NOMO-1 treated with DMSO at 0.1 percent for 48 hours (cell line): Measurements from ENCODE around the gene PLEK.
A peak's percentile ranks its signal among the peaks of the same experiment; 100 is the strongest.

Experiments used
- DNase-seq: peaks from one replicate; lab custom pipeline; 2025; ENCODE audit not compliant: unreplicated experiment; lab: John Stamatoyannopoulos, UW

The PLEK gene

DNA sequence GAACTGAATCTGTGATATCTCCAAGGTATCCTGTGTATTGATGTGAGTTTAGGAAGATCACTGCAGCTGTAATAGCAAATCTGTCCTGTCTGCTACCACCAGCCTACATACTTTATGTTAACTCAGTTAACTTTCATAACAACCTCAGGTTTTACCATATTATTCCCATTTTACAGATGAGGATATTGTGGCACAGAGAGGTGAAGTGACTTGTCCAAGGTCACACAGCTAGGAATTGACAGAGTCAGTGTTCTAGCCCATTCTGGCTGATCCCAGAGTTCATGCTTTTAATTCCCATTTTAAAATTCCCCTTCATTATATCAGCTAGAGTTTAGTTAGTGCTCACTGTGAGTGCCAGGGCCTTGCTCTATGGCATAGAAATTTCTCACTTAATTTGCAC is 49.4 kb downstream of the PLEK start:
- DNase-seq: no peak

DNA sequence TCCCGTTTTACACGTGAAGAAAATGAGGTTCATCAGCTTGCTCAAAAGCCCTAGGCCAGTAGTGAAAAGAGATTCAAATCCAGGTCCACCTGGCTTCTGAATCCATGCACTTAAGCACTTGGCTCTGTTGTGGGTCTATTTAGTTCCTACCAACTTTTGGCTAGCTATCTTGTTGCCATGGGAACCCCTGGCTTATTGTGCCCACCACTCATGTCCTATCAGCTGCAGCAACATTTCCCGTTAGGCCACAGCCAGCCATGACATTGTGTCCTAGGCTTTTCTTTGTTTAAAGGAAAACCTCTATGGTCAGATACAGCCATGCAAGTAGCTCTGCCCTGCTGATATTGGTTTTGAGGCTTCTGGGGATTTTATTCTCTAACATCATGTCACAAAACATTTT is 49.8 kb downstream of the PLEK start:
- DNase-seq: no peak

DNA sequence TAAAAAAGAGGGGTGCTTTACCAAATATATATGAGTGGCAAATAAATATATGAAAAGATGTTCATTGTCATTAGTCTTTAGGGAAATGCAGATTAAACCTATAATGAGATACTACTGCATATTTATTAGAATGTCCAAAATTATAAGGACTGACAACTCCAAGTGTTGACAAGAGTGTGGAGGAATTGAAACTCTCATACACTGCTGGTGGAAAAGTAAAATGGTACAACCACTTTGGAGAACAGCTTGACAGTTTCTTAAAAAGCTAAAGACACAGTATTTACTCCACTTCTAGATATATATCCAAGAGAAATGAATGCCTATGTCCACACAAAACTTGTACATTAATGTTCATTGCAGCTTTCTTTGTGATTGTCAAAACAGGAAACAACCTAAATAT is 50.4 kb downstream of the PLEK start:
- no peak for DNase-seq

DNA sequence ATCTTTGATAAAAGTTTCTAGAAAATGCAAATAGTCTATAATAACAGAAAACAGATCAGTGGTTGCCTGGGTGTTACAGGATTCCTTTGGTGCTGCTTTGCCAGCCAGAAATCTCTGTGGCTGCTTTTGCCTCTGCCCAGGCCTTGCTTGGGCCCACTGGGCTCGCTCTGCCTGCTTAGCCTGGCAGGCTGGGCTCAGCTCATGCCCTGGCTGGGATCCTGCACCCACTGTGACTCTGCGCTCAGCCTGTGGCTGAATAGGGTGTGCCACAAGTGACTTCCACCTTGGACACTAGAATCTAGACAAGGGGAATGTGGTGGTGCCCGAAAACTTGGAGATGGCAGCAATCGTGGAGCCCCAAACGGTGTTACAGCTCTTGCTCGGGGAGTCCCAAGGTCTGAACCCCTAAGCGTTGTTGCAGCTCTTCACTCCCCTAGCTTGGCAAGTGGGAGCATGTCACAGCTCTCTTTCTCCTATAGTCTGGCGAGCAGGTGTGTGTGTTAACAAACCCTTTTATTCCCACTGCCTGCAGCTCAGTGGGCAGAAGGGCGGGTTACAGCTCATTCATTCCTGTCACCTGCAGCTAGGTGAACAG is 51.1 kb downstream of the PLEK start:
- no peak for DNase-seq

DNA sequence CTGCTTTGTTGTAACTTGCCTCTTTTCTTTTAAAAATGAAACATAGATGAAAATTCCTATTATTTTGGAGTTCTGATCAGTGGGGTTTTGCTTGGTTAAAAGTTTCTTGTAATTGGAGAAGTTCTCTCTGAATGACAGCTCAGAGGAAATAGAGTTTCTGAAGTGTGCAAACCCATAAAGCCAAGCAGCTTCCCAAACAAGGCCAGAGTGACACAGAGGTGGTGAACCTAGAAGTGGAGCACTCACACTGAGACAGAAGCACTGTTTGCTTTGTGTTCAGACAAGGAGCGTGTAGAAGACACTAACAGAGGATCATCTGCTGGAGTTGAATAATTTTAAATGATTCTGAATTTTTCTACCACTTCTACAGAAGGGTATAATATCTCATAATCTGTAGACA is 52.8 kb downstream of the PLEK start:
- peak; percentile 15 for DNase-seq

DNA sequence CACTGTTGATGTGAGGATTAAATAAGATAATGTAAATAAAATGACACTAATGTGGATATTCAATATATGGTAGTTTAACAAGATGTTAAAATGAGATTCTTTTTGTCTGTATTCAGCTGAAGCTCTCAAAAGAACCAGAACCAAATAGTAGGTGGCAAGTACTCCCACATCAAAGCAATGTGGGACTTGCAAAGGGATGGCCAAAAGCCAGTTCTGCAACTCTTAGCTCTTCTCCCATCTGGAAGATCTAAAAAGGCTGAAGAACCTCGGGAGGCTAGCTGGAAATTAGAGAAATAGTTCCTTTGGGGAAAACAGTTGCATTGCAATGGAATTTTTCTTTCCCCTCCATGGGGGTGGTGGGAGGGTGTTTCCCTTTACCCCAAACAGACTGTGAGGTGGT is 53.3 kb downstream of the PLEK start:
- DNase-seq: no peak

DNA sequence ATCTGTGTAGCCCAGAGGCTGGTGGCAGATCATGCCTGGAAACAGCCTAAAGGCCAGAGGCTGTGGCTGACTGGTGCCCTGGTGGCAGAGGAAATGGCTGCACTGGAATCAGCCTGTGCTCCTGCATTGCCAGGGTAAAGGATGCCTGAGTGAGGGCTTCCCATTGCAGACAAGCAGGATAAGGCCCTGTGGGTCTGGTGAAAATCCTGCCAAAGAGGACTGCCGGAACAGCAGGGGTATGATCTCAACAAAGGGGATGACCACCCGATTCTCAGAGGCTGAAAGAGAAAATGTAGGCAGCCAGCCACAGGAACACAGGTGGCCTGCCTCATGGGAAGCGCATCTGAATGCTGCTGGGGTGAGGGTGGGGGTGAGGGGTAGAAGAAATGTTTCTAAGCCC is 53.8 kb downstream of the PLEK start:
- no peak for DNase-seq

DNA sequence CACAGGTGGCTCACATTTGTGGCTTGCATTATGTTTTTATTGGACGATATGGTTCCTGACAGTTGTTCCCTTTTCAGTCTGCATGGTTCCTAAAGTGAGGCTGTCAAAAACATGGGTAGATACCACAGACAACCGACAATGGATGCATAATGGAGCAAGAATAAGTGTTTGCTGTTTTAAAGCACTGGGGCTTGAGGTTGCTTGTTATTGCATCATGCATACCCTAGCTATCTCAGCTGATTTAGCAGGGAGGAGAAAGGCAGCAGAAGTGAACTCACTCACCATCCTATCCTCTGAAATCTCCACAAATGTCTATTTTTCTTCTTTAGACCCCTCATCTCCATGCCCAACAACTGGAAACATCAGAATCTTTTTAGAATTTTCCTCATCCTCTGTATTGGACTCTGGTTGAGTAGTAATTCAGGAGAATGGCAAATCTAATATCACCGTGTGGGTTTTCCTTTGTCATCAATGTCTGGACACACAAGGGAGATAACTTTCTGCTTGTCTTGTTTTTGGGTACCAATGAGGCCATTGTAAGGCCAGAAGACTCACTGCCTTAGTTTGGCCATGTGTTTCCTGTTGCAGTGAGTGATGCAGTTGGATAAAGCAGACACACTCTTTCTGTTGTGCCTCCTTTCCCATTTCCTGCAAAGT is 55.3 kb downstream of the PLEK start:
- peak; percentile 92 for DNase-seq

DNA sequence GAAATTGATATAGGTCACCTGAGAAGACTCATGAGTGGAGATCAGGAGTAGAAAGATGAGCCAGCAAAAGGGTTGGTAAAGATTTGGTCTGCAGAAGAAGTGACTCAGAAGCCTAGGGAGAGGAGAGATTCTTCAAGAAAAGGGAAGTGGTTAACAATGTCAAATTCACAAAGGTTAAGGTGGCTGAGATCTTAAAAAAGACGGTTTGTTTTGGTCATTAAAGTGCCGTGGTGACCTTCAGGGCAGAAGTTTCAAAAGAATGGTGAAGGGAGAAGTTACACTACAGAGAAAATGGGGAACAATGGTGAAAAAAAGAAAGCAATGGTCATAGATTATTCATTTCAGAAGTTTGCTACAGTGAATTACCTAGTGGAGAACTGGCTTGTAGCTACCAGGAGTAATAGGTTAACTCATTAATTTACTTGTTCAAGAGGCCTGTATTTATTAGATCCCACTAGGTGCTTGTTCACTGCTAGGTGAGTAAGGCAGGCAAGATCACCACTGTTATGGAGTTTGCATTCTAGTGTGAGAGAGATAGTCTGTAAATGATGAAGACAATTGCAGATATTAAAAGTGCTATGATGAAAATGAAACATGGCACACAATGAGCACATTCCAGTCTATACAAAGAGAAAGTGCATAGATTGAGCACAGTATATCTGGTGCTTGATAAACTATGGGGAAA is 59.0 kb downstream of the PLEK start:
- DNase-seq: peak; percentile 100

DNA sequence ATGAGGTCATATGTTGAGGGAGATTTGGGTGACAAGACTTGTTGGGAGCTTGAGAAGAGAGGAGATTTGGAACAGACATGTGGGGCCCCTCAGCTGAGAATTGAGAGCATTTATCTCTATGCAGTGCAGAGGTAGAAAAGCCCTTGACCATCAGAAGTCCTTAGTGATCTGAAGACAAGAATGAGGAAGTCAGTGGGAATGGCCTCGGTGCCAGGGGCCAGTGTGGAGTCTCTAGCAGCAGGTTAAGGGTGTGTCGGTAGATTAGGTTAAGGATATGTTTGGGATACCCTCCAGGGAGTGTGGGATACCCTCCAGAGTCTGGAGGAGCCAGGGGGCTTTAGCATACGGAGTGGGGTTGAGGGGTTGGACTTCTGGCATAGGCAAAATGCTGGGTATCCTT is 60.4 kb downstream of the PLEK start:
- DNase-seq: no peak

DNA sequence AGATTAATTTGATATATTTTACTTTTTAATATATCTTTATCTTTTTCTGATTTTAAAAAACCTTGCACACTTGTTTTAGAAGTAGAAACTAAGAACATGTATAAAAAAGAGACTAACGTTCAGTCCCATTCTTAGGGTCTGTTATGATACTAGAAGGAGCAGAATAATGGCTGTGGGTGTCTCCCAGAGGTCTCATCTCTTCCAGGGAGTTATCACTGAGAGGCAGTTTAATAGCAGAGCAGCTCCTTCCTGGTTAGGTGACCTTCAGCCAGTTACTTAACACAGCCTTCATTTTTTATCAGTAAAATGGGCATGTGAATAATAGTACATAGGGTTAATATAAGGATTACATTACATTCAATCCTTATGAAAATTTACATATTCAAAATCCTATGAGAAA is 61.4 kb downstream of the PLEK start:
- DNase-seq: no peak

DNA sequence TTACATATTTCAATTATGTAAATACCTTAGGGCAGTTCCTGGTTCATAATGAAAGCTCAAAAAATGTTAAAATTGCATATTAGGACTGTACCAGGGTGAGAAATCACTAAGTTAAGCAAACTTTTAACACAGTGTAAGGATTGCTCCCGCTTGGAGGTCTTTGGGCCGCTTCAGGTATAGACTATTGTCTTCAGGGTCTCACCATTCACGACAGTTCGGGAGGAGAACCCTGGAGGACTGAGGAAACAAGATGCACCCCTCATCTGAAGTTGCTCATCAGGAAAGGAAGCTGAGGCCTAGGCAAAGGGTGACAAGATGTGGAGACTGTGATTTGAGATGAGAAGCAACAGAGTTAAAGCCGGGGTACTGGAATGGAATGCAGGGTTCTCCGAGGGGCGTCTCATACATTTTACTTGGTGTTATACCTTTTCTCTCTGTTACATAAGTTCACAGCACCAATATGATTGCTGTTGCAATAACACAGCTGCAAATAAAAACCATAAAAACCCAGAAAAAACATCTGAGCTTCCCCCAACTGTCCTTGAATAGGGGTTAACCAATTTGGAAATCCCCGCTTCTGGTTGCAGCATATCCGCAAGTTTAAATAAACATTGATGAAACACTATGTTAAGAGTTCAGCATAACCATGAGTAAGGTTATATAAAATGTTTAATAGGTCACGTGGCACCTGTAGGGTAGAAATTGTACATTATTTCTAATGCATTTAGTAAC is 61.9 kb downstream of the PLEK start:
- peak; percentile 95 for DNase-seq

DNA sequence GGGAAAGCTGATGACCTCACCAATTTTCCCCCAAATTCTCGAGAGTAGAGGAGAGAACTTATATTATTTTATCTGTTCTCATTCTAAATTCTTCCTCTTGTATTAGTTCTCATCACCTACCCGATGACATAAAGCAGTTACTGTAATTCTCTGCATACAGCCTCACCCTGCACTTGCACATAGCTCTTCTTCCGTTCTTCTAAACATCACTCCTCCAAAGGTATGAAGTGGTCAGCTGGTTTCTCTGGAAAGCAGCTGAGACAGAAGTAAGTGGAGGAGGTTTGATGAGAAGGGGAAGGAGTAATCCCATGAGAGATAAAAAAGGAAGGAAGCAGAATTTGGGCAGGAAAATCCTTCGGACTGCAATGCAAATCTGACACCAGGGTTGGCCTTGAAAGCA is 63.0 kb downstream of the PLEK start:
- no peak for DNase-seq

DNA sequence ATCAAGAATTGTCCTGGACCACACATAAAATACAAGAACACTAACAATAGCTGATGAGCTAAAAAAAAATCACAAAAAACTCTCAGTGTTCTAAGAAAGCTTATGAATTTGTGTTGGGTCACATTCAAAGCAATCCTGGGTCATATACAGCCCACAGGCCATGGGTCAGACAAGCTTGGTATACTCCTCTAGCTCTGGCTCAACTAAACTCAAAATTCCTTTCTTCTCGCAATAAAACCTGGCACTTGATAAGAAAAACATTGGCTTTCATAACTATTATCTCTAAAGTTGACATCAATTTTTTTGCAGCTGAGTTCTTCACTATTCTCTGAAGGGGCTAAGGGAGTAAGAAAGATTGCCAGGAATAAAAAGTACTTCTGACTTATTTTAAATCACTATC is 63.7 kb downstream of the PLEK start:
- DNase-seq: no peak

DNA sequence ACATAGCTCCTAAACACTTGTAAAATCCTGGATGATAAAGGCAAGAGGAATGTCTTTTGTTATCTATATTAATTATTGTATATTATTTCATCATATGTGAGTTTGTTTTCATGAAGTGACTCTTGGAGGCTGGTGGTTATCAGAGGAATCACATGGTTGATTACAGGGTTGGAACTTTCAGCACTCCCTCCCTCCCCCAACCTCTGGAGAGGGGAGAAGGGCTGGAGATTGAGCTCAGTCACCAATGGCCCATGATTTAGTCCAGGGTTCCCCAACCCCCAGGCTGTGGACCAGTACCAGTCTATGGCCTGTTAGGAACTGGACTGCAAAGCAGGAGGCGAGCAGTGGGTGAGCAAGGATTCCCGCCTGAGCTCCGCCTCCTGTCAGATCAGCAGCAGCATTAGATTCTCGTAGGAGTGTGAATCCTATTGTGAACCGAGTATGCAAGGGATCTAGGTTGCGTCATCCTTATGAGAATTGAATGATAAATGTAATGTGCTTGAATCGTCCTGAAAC is 64.3 kb downstream of the PLEK start:
- DNase-seq: no peak

DNA sequence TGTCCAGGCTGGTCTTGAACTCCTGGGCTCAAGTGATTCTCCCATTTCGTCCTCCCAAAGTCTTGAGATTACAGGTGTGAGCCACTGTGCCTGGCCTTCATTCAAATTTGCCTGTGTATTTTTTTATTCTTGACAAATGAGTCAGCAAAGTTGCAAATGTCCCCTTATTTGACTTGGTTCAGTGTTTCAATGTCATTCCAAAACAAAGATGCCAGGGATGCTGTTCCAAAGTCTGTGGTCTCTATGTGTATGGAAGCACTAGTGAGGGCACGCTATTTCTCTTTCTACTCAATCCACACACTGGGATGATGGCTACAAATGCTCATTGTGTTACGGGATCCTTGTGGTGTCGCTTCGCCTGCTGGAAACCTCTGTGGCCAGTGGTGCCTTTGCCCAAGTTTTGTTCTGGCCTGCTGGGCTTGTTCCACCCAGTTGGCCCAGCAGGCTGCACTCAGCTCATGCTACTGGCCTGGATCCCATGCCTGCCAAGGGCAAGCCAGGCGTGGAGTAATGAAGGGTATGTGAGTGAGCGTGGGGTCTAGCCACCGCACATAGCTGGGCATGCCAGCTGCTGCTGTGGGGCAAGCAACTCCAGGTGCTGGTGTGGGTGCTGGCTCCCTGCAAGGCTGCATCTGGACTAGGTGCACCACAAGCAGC is 66.4 kb downstream of the PLEK start:
- DNase-seq: no peak

DNA sequence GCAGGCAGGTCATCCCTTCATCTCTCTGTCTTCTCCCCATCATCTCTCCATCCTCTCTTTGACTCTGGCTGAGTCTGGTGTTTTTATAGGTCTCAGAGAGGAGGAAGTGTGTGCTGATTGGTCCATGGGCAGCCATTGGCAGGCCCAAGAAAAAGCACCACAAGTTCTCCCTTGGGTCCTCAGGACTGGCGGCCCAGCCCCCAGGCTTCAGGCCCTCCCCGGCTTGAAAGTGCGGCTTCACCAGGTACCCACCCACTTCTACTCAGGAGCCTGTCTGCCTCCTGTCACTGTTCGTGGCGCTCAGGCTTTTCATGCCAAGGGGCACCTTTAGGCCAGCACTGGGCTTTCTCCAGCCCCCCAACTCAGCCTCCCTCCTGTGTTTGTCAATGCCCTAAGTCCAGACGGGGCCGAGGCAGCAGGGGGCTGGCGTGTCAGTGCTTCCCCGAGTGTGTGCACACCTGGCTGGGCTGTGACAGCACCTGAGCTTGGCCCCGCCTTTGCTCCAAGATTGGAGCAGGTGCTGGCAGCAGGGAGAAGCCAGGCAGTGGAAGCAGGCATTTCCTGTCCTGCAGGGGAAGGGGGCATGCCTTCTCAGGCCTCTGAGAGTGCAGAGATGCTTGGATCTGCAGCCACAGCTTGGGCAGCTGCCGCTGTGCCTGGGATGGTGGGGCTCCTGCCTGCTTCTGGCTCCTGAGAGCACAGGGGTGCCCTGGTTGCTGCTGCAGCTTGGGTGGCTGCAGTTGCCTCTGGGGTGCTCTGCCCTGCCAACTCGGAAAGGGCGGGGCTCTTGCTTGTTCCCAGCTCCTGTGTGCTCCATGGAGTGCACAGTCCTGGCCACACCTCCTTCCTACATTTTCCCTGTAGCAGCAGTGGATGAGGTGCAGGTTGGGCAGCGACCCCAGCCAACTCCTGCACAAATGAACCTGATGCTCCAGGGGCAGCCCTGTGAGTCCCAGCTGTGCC is 67.9 kb downstream of the PLEK start:
- DNase-seq: no peak

DNA sequence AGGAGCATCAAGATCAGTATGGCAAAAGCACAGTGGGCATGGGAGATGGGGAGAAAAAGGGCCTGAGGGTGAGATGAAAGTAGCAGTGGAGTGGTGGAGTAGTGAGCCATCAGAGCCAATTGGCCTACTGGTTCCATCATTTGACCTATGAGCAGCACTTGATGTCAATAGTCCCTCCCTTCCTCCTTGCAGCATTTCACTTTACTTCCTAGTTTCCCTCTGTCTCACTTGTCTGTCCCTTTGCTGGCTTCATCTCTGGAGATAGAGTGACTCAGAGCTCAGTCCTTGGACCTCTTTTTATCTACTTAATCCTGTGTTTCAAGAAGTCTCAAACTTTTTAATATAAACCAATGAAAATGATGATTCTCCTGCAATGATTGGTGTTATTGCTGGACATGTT is 69.9 kb downstream of the PLEK start:
- peak; percentile 60 for DNase-seq

DNA sequence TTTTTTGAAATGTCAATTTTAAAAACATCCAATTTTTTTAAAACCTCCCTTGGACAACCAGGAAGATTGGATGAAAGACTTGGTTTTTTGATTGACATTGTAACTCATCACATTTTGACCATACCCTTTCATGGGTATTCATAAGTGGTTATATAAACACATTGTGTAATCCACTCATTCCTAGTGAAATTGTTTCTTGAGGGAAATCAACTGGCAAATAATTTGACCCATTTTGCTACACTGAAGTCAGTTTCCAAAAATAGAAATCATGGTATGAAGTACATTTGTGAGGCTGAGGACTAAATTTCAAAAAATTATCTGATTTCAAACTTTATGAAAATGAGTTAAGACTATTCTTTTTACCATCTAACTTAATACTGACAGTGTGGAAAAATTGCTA is 70.5 kb downstream of the PLEK start:
- no peak for DNase-seq

DNA sequence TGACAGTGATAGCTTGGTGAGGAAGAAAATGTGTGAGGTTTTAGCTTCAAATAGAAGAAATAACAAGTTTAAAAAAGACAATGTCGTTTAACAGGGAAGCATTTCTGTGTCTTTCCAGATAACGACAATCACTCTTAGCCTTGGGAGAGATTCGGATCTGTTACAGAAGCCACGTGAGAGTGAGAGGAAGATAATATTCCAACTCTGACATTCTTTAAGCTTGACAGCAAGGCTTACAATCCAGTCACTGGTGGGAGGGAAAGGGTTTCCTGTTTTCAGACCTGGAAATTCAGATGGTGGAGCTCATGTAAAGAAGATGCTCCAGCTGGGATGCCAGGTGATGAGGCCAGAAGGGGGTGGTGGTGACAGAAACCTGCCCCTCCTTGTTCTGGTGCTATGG is 71.2 kb downstream of the PLEK start:
- DNase-seq: no peak
